A204.1 (cell line): Measurements from ENCODE around the gene IGF2.

Source experiments
- FAIRE-seq: peaks from 2 replicates; lab custom pipeline; 2012; peaks lifted over from hg19 to GRCh38; lab: Jason Lieb, UNC

The IGF2 gene

GRCh38 chr11:2153581-2154194 is 14.5 kb upstream of the IGF2 start:
- no peak for FAIRE-seq

- peak; percentile 21 for FAIRE-seq
Observed at GRCh38 chr11:2151500-2152257, 12.5 kb upstream of the IGF2 start.

- no peak for FAIRE-seq
Observed at GRCh38 chr11:2149864-2150847, 11.0 kb upstream of the IGF2 start.

- FAIRE-seq = no peak
Observed at GRCh38 chr11:2149460-2149859, 10.3 kb upstream of the IGF2 start.

GRCh38 chr11:2148595-2148994 is 9.4 kb upstream of the IGF2 start:
- no peak for FAIRE-seq

- no peak for FAIRE-seq
Observed at GRCh38 chr11:2147391-2147790, 8.2 kb upstream of the IGF2 start.

- no peak for FAIRE-seq
Observed at GRCh38 chr11:2146051-2146450, 6.9 kb upstream of the IGF2 start.

GRCh38 chr11:2144544-2145248 is 5.5 kb upstream of the IGF2 start:
- FAIRE-seq = no peak

- no peak for FAIRE-seq
Observed at GRCh38 chr11:2143799-2144543, 4.8 kb upstream of the IGF2 start.

GRCh38 chr11:2143477-2143798 is 4.2 kb upstream of the IGF2 start:
- FAIRE-seq = no peak

GRCh38 chr11:2142762-2143202 is 3.6 kb upstream of the IGF2 start:
- FAIRE-seq = no peak

- no peak for FAIRE-seq
Observed at GRCh38 chr11:2142300-2142759, 3.1 kb upstream of the IGF2 start.

- no peak for FAIRE-seq
Observed at GRCh38 chr11:2140411-2141400, 1.5 kb upstream of the IGF2 start.

GRCh38 chr11:2139621-2140337 is 590 bp upstream of the IGF2 start:
- no peak for FAIRE-seq

GRCh38 chr11:2138431-2139122 is 612 bp downstream of the IGF2 start:
- FAIRE-seq = no peak

GRCh38 chr11:2138068-2138430 is 1.1 kb downstream of the IGF2 start:
- FAIRE-seq = no peak

- FAIRE-seq = no peak
Observed at GRCh38 chr11:2137202-2138067, 1.8 kb downstream of the IGF2 start.

- no peak for FAIRE-seq
Observed at GRCh38 chr11:2136952-2137201, 2.3 kb downstream of the IGF2 start.
